Left cardiac atrium (tissue), 4 donors: Measurements from ENCODE around the gene DMBT1. TPM values are rescaled to one million over a fixed set of nuclear protein-coding genes. Genes with fewer than 3 reads are reported as not detected.

Experiments used
- ATAC-seq, 2 donors: fragments of 200-7000 bp; cut with Tn5 transposase; one replicate each; pipeline ENCODE4 v1.9.1; 2020; ENCODE audit warnings: mild to moderate bottlenecking in 2 of 2, moderate library complexity in 2 of 2
- DNase-seq: peaks from one replicate; pipeline ENCODE4 v3.0.0-alpha.2; 2020
- intact Hi-C, 2 donors: fragments of 100-400 bp; cut with DNase I; formaldehyde crosslinking; loops; one replicate each; pipeline versions ENCODE4 v1.14.1 to v1.15.1; 2022 to 2023
- total RNA-seq, 2 donors: library from RNA; stranded (reverse); fragmentation: NEBNext Ultra II Directional; extraction: Animal tissue kit (Norgen Biotek cat#: 25700); gene quantifications; one replicate each; pipeline ENCODE4 v1.2.1, GENCODE V29; 2021
- donor health status: DM: no; HTN: yes; CAD: no.
- donor health status: DM: no; HTN: yes; CAD: no; lungs with severe emphysema.
- donor health status: DM: yes; HTN: yes; CAD: no.
- donor health status: Dilated cardiomyopathy.

DMBT1 gene
- total RNA-seq, 2 donors from 2014 or later, result not detected

GRCh38 chr10:122689146-122689820 lies 128.7 kb downstream of the DMBT1 start:
- ATAC-seq, result peak; percentile 20 to 73
- intact Hi-C loops, result no loop called here

GRCh38 chr10:122692744-122693143 lies 132.2 kb downstream of the DMBT1 start:
- no peak for DNase-seq
- intact Hi-C loops, result no loop called here
- ATAC-seq, result no peak

More at GRCh38 chr10:122689146-122689820, 128.7 kb downstream of the DMBT1 start:
- DNase-seq, result no peak

Other genes with a start within 250 kb of the DMBT1 start
- 10 to 100 TPM; 32.1 to 37.8 TPM for gene PLEKHA1, start 186.0 kb upstream of the DMBT1 start, total RNA-seq
- gene ARMS2, start 106.1 kb upstream of the DMBT1 start, total RNA-seq, result not detected
- gene HTRA1, start 99.2 kb upstream of the DMBT1 start, total RNA-seq, result 10 to 100 TPM; 69.4 to 73.5 TPM
- not detected for gene C10orf120, start 139.1 kb downstream of the DMBT1 start, total RNA-seq